NB4 (cell line): Measurements from ENCODE around the gene CRIM1.

ENCODE experiments used
- POLR2A ChIP-seq: IDR thresholded peaks from 2 replicates; pipeline ENCODE4 v1.6.1; 2011; ENCODE audit warnings: mild to moderate bottlenecking; ENCODE audit not compliant: insufficient read length; ENCODE audit errors: extremely low read depth
- TF ChIP-seq, protein P1 (sequence below): IDR thresholded peaks from one replicate; pipeline ENCODE4 v1.5.1; 2012; ENCODE audit warnings: low read depth, low read length
- TF ChIP-seq, protein P2 (sequence below): IDR thresholded peaks from 2 replicates; pipeline ENCODE4 v1.6.1; 2011; ENCODE audit warnings: low read depth, low read length

DNA sequence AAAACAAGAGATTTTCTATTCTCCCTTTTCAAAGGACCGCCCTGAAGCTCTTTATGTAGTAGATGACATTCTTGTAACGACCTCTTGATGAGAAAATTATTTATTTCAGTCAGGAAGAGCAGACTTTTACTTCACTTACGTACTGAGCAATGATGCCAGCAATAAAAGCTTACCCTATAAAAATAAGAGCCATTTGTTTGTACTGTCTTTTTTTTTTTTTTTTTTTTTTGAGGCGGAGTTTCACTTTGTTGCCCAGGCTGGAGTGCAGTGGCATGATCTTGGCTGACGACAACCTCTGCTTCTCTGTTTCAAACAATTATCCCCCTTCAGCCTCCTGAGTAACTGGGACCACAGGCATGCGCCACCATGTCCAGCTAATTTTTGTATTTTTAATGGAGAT, 39.2 kb downstream of the CRIM1 start:
- no peak for TF ChIP-seq POLR2A
- TF ChIP-seq, protein P1, sequence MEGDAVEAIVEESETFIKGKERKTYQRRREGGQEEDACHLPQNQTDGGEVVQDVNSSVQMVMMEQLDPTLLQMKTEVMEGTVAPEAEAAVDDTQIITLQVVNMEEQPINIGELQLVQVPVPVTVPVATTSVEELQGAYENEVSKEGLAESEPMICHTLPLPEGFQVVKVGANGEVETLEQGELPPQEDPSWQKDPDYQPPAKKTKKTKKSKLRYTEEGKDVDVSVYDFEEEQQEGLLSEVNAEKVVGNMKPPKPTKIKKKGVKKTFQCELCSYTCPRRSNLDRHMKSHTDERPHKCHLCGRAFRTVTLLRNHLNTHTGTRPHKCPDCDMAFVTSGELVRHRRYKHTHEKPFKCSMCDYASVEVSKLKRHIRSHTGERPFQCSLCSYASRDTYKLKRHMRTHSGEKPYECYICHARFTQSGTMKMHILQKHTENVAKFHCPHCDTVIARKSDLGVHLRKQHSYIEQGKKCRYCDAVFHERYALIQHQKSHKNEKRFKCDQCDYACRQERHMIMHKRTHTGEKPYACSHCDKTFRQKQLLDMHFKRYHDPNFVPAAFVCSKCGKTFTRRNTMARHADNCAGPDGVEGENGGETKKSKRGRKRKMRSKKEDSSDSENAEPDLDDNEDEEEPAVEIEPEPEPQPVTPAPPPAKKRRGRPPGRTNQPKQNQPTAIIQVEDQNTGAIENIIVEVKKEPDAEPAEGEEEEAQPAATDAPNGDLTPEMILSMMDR: no peak
- TF ChIP-seq, protein P2, sequence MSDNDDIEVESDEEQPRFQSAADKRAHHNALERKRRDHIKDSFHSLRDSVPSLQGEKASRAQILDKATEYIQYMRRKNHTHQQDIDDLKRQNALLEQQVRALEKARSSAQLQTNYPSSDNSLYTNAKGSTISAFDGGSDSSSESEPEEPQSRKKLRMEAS: no peak
